GM12878 (cell line): Measurements from ENCODE around the gene TNFSF11. TPM values are rescaled to one million over a fixed set of nuclear protein-coding genes. Genes with fewer than 3 reads are reported as not detected.
A peak's percentile ranks its signal among the peaks of the same experiment; 100 is the strongest.

Experiments
- ATAC-seq: fragments of 200-7000 bp; cut with Tn5 transposase; 3 replicates; pipeline ENCODE4 v1.9.1; 2020; ENCODE audit warnings: mild to moderate bottlenecking, moderate library complexity
- BruUV-seq: library from RNA; stranded (reverse); fragments of 400-500 nt; replicated peaks from 2 replicates; lab custom pipeline; 2021; lab: Mats Ljungman, UMichigan
- CTCF ChIA-PET: fragments of 300-600 bp; sonication (Branson Sonifier 250); formaldehyde crosslinking; extraction: SDS; loops from one replicate; lab custom pipeline; 2021; ENCODE audit warnings: inconsistent platforms; lab: Yijun Ruan, JAX
- POLR2A ChIA-PET: fragments of 350-600 bp; formaldehyde crosslinking; extraction: SDS; loops from one replicate; lab custom pipeline; 2021; ENCODE audit warnings: inconsistent platforms; lab: Charles Lee
- RAD21 ChIA-PET: fragments of 300-600 bp; sonication (Branson Sonifier 250); formaldehyde crosslinking; loops from one replicate; lab custom pipeline; 2023; ENCODE audit warnings: antibody characterized with exemption; ENCODE audit not compliant: unreplicated experiment; lab: Charles Lee
- SMC1A ChIA-PET: fragments of 300-600 bp; sonication (Branson Sonifier 250); formaldehyde crosslinking; loops from one replicate; lab custom pipeline; 2023; ENCODE audit not compliant: unreplicated experiment, uncharacterized antibody; lab: Charles Lee
- DNase-seq: peaks from one replicate; pipeline ENCODE4 v3.0.0-alpha.2; 2011; ENCODE audit warnings: low read depth, low spot score
- FAIRE-seq: peaks from 3 replicates; lab custom pipeline; 2011; peaks lifted over from hg19 to GRCh38; lab: Jason Lieb, UNC
- H2AFZ ChIP-seq: 2 replicates; pipeline ENCODE4 v1.6.0; 2011; ENCODE audit warnings: low read depth, low read length, control low read depth; ENCODE audit not compliant: control insufficient read depth
- H3K27ac ChIP-seq: 2 replicates; pipeline ENCODE4 v1.5.1; 2011; ENCODE audit warnings: control low read depth; ENCODE audit not compliant: control insufficient read depth, insufficient read depth
- H3K27me3 ChIP-seq, 2 experiments: replicated peaks in 1 of 2; 2 replicates each; pipeline versions ENCODE4 v1.6.0 to v1.6.1; 2011; ENCODE audit warnings: low read length in 1 of 2; ENCODE audit not compliant: control insufficient read depth in 2 of 2, insufficient read depth in 2 of 2
- H3K36me3 ChIP-seq, 2 experiments: 2 replicates each; pipeline ENCODE4 v1.5.1; 2011; ENCODE audit warnings: low read length in 1 of 2; ENCODE audit not compliant: control insufficient read depth in 2 of 2, insufficient read depth in 2 of 2
- H3K4me1 ChIP-seq: 2 replicates; pipeline ENCODE4 v1.6.1; 2011; ENCODE audit warnings: mild to moderate bottlenecking, low read length, moderate library complexity, mixed read lengths; ENCODE audit not compliant: control insufficient read depth, insufficient read depth
- H3K4me2 ChIP-seq: 2 replicates; pipeline ENCODE4 v1.6.0; 2011; ENCODE audit warnings: control low read depth; ENCODE audit not compliant: control insufficient read depth, insufficient read depth
- H3K4me3 ChIP-seq: fragments of 200-600 bp; sonication (generic); 2 replicates; pipeline ENCODE4 v1.5.1; 2016
- H3K79me2 ChIP-seq: 2 replicates; pipeline ENCODE4 v1.6.0; 2011; ENCODE audit warnings: low read length; ENCODE audit not compliant: control insufficient read depth, insufficient read depth
- H3K9ac ChIP-seq: 2 replicates; pipeline ENCODE4 v1.8.0; 2011; ENCODE audit warnings: low read length, control low read depth, mixed read lengths; ENCODE audit not compliant: control insufficient read depth, insufficient read depth
- H3K9me3 ChIP-seq: replicated peaks from 3 replicates; pipeline ENCODE4 v1.5.1; 2011; ENCODE audit warnings: mild to moderate bottlenecking, low read length; ENCODE audit not compliant: control insufficient read depth, insufficient read depth
- H4K20me1 ChIP-seq: 2 replicates; pipeline ENCODE4 v1.6.0; 2011; ENCODE audit not compliant: control insufficient read depth, insufficient read depth
- HCFC1 ChIP-seq: fragments of 150-350 bp; IDR thresholded peaks from 2 replicates; pipeline ENCODE4 v1.6.1; 2014; ENCODE audit warnings: low read length
- NR2C2 ChIP-seq: IDR thresholded peaks from 2 replicates; pipeline ENCODE4 v1.6.1; 2011; ENCODE audit warnings: borderline replicate concordance, low read depth; ENCODE audit not compliant: control insufficient read depth, insufficient read length
- ZBTB4 ChIP-seq: fragments of 450-650 bp; formaldehyde crosslinking; IDR thresholded peaks from 2 replicates; pipeline ENCODE4 v1.4.0; 2022; ENCODE audit warnings: mild to moderate bottlenecking, moderate library complexity
- ZNF384 ChIP-seq: IDR thresholded peaks from 2 replicates; pipeline ENCODE4 v1.6.1; 2012; ENCODE audit warnings: low read depth, mild to moderate bottlenecking, low read length, improper control_type of control experiment, borderline replicate concordance
- WGBS: methylation state at CpG from one replicate; pipeline ENCODE4 v1.1.6; 2016; ENCODE audit warnings: low lambda C conversion rate; ENCODE audit not compliant: insufficient replicate concordance, insufficient coverage; ENCODE audit errors: missing lambda C conversion rate; 5-methylcytosine and 5-hydroxymethylcytosine counted together
- in situ Hi-C: fragments of 300-500 bp; cut with MboI; formaldehyde crosslinking; loops from 9 replicates; pipeline ENCODE4 v1.14.3; 2018; ENCODE audit warnings: mixed read lengths
- intact Hi-C: fragments of 100-400 bp; cut with micrococcal nuclease; formaldehyde crosslinking; loops from one replicate; pipeline ENCODE4 v1.14.2; 2022; ENCODE audit not compliant: unreplicated experiment
- polyA plus RNA-seq, 11 experiments: library from polyadenylated mRNA; depleted of rRNA in 4 of 11; unstranded in 6 of 11; stranded (reverse) in 5 of 11; fragments of >200 nt; fragmentation: Nextera tagmentation in 4 of 11; fragmentation: Illumina TruSeq in 1 of 11; extraction: Ambion mirVana in 4 of 11; extraction: Trizol in 1 of 11; gene quantifications; 1 replicate in 1 of 11; 2 replicates in 10 of 11; pipeline versions ENCODE4 v1.2.1 to v1.2.3, GENCODE V29; 2011 to 2016; ENCODE audit warnings: inconsistent platforms in 2 of 11, missing spikeins in 2 of 11, low read depth in 1 of 11
- total RNA-seq, 4 experiments: library from RNA; depleted of rRNA in 3 of 4; stranded (reverse); fragments of >200 nt in 3 of 4; fragmentation: Illumina TruSeq in 1 of 4; extraction: Trizol in 1 of 4; gene quantifications; 2 replicates each; pipeline versions ENCODE4 v1.2.1 to v1.2.3, GENCODE V29; 2013 to 2021

The TNFSF11 gene
- total and polyA plus RNA-seq, 10 of the 15 experiments (the other 5 are each of a cell fraction or from before 2014, with no cell fraction given) = 0.86 to 14.8 (median 10.0) TPM

- TF ChIP-seq HCFC1 (no peak), ZBTB4 (CRISPR knock-in tag) (no peak)
Measured at GRCh38 chr13:42532561-42533335, 41.2 kb upstream of the TNFSF11 start (continued).

GRCh38 chr13:42533336-42533591 is 40.7 kb upstream of the TNFSF11 start:
- Histone ChIP-seq H4K20me1 (no peaks in the 10 kb centered on the region), H3K27me3 (no peaks in the 10 kb centered on the region), H2AFZ (no peak overlapping the region), H3K79me2 (no peaks in the 10 kb centered on the region), H3K4me3 (no peak overlapping the region), H3K9me3 (peaks cover 6% of the 10 kb centered on the region), H3K9ac (no peak overlapping the region), H3K4me2 (no peak overlapping the region), H3K4me1 (peaks cover 16% of the 10 kb centered on the region), H3K27ac (no peak overlapping the region; the same call in 1 of the 2 replicates), H3K36me3 (no peaks in the 10 kb centered on the region)
- RAD21 ChIA-PET = interaction anchor here (1.0 to 2.1 kb wide), 6 partner anchors 9 to 156 kb away, joined by 3 to 11 read pairs (median 4); no protein-coding TSS in a partner anchor
- intact Hi-C loops = loop anchor here (2.0 to 5.0 kb wide), 2 partner anchors 36 to 120 kb away; no protein-coding TSS in a partner anchor
- SMC1A ChIA-PET = interaction anchor here (1.0 to 5.2 kb wide), 11 partner anchors 10 to 88 kb away, joined by 3 to 46 read pairs (median 3); no protein-coding TSS in a partner anchor
- POLR2A ChIA-PET = interaction anchor here (0.9 to 1.5 kb wide), 2 partner anchors 10 to 14 kb away, joined by 3 to 6 read pairs; no protein-coding TSS in a partner anchor
- DNase-seq = no peak
- TF ChIP-seq ZNF384 (peak; percentile 90), NR2C2 (no peak)
- in situ Hi-C loops = no loop called here
- peak; percentile 69 for ATAC-seq
- BruUV-seq = no TSS peak
- CTCF ChIA-PET = interaction anchor here (0.6 to 1.6 kb wide), 7 partner anchors 10 to 504 kb away, joined by 3 to 6 read pairs (median 3); no protein-coding TSS in a partner anchor
- 0% methylated on average over 1 of the region's 1 CpG for WGBS
- no peak for FAIRE-seq
